Stimulated activated CD4-positive, alpha-beta T cell treated with anti-CD3 and anti-CD28 coated beads, Interleukin-4, amount 100 ng/mL, for 48 hours (primary cell): ENCODE results near the gene USP17L17.
"Not testable (repeated sequence)": the region's sequence is repeated elsewhere in the genome, so short reads cannot be mapped to it uniquely, and the experiment has no call there.

ENCODE experiments used
- DNase-seq, 2 donors: peaks; one replicate each; pipeline ENCODE4 v3.0.0-alpha.2; 2020; ENCODE audit warnings: low read depth in 2 of 2

USP17L17 gene, protein sequence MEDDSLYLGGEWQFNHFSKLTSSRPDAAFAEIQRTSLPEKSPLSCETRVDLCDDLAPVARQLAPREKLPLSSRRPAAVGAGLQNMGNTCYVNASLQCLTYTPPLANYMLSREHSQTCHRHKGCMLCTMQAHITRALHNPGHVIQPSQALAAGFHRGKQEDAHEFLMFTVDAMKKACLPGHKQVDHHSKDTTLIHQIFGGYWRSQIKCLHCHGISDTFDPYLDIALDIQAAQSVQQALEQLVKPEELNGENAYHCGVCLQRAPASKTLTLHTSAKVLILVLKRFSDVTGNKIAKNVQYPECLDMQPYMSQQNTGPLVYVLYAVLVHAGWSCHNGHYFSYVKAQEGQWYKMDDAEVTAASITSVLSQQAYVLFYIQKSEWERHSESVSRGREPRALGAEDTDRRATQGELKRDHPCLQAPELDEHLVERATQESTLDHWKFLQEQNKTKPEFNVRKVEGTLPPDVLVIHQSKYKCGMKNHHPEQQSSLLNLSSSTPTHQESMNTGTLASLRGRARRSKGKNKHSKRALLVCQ

GRCh38 chr4:9243579-9243978 is at the start of gene USP17L17:
TSS of gene USP17L17 (plus strand) at chr4:9243879. CDS start at chr4:9243879, 0 bp downstream.
- not testable (repeated sequence) for DNase-seq

- DNase-seq: not testable (repeated sequence)
Measured at GRCh38 chr4:9210357-9210756, 33.3 kb upstream of the USP17L17 start, which contains the start of gene USP17L10. TSS of gene USP17L10 (plus strand) at chr4:9210657. CDS start at chr4:9210657, 0 bp downstream.

GRCh38 chr4:9214701-9215100 is 29.0 kb upstream of the USP17L17 start:
- DNase-seq: not testable (repeated sequence)

- DNase-seq: not testable (repeated sequence)
Measured at GRCh38 chr4:9215105-9215504, 28.6 kb upstream of the USP17L17 start, which contains the start of gene USP17L11. TSS of gene USP17L11 (plus strand) at chr4:9215405. CDS start at chr4:9215405, 0 bp downstream.

DNA sequence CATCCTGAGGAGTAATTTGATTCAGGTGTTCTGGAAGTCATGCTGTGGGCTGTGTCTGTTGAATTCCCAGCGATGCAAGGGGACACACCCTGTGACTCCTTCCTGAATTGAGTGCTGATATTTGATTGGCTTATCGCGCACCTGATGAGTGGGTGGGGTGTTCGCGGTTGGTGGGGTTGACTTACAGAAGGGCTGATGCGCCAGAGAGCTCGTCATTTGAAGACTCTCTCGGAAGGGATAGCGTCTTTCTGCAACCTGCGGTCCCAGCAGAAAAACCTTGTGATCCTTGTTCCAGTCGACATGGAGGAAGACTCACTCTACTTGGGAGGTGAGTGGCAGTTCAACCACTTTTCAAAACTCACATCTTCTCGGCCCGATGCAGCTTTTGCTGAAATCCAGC is 23.8 kb upstream of the USP17L17 start, which contains the start of gene USP17L12:
Gene USP17L12 (plus strand): TSS at position 301 of the 400 bp plus-strand sequence. CDS start 0 bp downstream, at position 301.
- not testable (repeated sequence) for DNase-seq

- not testable (repeated sequence) for DNase-seq
Measured at GRCh38 chr4:9224596-9224995, 19.1 kb upstream of the USP17L17 start, which contains the start of gene USP17L13. TSS of gene USP17L13 (plus strand) at chr4:9224896. CDS start at chr4:9224896, 0 bp downstream.

DNA sequence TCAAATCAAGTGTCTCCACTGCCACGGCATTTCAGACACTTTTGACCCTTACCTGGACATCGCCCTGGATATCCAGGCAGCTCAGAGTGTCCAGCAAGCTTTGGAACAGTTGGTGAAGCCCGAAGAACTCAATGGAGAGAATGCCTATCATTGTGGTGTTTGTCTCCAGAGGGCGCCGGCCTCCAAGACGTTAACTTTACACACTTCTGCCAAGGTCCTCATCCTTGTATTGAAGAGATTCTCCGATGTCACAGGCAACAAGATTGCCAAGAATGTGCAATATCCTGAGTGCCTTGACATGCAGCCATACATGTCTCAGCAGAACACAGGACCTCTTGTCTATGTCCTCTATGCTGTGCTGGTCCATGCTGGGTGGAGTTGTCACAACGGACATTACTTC is 13.4 kb upstream of the USP17L17 start:
- not testable (repeated sequence) for DNase-seq

DNA sequence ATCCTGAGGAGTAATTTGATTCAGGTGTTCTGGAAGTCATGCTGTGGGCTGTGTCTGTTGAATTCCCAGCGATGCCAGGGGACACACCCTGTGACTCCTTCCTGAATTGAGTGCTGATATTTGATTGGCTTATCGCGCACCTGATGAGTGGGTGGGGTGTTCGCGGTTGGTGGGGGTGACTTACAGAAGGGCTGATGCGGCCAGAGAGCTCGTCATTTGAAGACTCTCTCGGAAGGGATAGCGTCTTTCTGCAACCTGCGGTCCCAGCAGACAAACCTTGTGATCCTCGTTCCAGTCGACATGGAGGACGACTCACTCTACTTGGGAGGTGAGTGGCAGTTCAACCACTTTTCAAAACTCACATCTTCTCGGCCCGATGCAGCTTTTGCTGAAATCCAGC is 9.6 kb upstream of the USP17L17 start, which contains the start of gene USP17L15:
Gene USP17L15 (plus strand): TSS at position 301 of the 400 bp plus-strand sequence. CDS start 0 bp downstream, at position 301.
- DNase-seq: not testable (repeated sequence)

GRCh38 chr4:9238461-9238860 is 5.2 kb upstream of the USP17L17 start:
- DNase-seq: not testable (repeated sequence)

DNA sequence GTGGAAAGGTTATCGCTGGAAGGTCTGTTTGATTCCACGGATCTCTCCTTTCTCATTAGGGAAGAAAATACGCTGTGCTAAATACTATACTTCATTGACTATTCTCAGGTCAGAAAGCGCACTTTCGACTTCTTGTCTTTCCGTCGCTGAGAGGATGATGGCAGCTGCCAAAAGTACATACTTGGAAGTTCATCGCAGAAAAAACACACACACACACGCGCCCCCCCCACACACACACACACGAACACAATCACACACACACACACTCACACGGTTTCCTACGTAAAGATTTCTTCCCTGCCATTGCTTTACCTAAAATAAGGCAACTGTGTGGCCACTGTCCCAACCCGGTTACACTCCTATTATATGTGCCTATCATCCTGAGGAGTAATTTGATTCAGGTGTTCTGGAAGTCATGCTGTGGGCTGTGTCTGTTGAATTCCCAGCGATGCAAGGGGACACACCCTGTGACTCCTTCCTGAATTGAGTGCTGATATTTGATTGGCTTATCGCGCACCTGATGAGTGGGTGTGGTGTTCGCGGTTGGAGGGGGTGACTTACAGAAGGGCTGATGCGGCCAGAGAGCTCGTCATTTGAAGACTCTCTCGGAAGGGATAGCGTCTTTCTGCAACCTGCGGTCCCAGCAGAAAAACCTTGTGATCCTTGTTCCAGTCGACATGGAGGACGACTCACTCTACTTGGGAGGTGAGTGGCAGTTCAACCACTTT is 4.4 kb downstream of the USP17L17 start, which contains the start of gene USP17L18:
Gene USP17L18 (plus strand): TSS at position 678 of the 728 bp plus-strand sequence. CDS start 0 bp downstream, at position 678.
- DNase-seq: not testable (repeated sequence)

DNA sequence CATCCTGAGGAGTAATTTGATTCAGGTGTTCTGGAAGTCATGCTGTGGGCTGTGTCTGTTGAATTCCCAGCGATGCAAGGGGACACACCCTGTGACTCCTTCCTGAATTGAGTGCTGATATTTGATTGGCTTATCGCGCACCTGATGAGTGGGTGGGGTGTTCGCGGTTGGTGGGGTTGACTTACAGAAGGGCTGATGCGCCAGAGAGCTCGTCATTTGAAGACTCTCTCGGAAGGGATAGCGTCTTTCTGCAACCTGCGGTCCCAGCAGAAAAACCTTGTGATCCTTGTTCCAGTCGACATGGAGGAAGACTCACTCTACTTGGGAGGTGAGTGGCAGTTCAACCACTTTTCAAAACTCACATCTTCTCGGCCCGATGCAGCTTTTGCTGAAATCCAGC is 9.4 kb downstream of the USP17L17 start, which contains the start of gene USP17L19:
Gene USP17L19 (plus strand): TSS at position 301 of the 400 bp plus-strand sequence. CDS start 0 bp downstream, at position 301.
- not testable (repeated sequence) for DNase-seq

GRCh38 chr4:9257824-9258223 is 14.1 kb downstream of the USP17L17 start, which contains the start of gene USP17L20:
TSS of gene USP17L20 (plus strand) at chr4:9258124. CDS start at chr4:9258124, 0 bp downstream.
- not testable (repeated sequence) for DNase-seq

GRCh38 chr4:9262572-9262971 is 18.9 kb downstream of the USP17L17 start, which contains the start of gene USP17L21:
TSS of gene USP17L21 (plus strand) at chr4:9262872. CDS start at chr4:9262872, 0 bp downstream.
- DNase-seq: not testable (repeated sequence)

GRCh38 chr4:9267319-9267718 is 23.6 kb downstream of the USP17L17 start, which contains the start of gene USP17L22:
TSS of gene USP17L22 (plus strand) at chr4:9267619. CDS start at chr4:9267619, 0 bp downstream.
- DNase-seq: not testable (repeated sequence)

- not testable (repeated sequence) for DNase-seq
Measured at GRCh38 chr4:9271719-9272118, 28.0 kb downstream of the USP17L17 start.
